GM13977 (cell line): Measurements from ENCODE around the gene IQSEC2.

Source experiments
- DNase-seq: peaks from one replicate; pipeline ENCODE4 v3.0.0; 2012; ENCODE audit warnings: low spot score
- in situ Hi-C: fragments of 300-500 bp; cut with MboI; formaldehyde crosslinking; loops from one replicate; pipeline ENCODE4 v1.12.0; 2022; ENCODE audit warnings: low sequenced_read_pairs, low pct_unique_long_range_greater_than_20kb, mixed read lengths, inconsistent platforms; ENCODE audit not compliant: unreplicated experiment
- TF ChIP-seq, protein P1 (sequence below): IDR thresholded peaks from 2 replicates; pipeline ENCODE4 v1.5.1; 2012; ENCODE audit warnings: mild to moderate bottlenecking, control low read depth; ENCODE audit not compliant: insufficient read depth; ENCODE audit errors: extremely low read depth, missing control alignments

IQSEC2 gene

DNA sequence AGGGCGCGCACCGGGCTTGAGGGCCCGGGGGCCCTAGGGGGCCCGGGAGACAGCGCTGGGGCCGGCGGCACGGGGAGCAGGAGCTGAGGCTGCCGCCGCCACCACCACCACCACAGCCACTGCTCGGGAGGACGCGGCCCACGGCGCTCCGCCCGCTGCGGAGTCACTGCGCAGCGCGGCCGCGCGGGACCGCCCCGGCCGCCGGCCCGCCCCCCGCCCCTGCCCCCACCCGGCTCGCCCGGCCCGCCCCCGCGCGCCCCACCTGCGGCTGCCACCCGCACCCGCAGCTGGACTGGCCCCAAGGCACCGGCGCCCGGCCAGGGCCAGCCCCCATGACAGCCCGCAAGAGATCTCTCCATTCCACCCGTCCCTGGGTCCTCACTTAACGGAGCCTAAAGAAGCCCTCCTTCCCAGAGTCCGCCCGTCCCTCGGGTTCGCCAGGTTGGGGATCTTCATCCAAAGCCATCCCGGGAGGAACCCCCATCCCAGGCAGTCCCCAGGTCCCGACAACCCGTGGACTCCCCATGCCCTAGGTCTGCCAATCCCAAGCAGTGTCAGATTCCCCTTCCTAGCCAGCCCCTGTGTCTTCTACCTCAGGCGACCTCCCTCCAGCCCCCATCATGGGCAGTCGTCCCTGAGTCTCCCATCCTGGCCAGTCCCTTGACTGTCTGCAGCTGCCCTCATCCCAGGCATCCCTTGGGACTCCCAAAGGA is 40.0 kb upstream of the IQSEC2 start:
- TF ChIP-seq, protein P1, sequence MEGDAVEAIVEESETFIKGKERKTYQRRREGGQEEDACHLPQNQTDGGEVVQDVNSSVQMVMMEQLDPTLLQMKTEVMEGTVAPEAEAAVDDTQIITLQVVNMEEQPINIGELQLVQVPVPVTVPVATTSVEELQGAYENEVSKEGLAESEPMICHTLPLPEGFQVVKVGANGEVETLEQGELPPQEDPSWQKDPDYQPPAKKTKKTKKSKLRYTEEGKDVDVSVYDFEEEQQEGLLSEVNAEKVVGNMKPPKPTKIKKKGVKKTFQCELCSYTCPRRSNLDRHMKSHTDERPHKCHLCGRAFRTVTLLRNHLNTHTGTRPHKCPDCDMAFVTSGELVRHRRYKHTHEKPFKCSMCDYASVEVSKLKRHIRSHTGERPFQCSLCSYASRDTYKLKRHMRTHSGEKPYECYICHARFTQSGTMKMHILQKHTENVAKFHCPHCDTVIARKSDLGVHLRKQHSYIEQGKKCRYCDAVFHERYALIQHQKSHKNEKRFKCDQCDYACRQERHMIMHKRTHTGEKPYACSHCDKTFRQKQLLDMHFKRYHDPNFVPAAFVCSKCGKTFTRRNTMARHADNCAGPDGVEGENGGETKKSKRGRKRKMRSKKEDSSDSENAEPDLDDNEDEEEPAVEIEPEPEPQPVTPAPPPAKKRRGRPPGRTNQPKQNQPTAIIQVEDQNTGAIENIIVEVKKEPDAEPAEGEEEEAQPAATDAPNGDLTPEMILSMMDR, result no peak
- DNase-seq, result peak; percentile 44
- in situ Hi-C loops, result no loop called here

DNA sequence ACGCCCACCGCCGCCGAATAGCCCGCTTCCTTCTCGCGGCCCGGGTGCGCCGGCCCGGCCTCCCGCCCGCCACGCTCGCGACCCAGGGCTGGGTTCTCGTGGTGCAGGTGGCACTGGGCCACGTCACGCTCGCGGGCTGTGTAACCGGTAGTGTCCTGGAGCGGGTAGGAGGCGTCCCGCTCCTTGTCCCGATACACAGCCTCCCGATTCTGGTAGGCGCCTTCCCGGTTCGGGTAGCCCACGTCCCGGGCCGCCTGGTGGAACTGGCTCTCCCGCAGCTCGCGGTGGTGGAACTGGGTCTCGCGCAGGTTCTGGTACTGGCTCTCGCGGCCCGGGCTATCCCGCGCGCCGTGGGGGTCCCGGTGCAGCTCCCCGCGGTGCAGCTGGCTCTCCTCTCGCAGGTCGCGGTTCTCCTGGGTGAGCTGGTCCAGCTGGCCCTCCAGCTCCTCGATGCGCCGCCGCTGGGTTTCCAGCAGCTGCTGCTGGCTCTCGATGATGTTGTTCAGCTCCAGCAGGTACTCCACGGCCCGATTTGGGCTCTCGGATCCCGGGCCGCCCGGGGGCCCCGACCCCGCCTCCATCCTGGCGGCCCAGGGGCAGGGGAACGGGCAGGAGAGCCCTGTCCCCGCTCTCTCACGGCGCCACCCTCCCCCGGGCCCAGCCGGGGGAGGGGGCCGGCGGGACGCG is 39.3 kb upstream of the IQSEC2 start:
- in situ Hi-C loops, result no loop called here
- TF ChIP-seq, protein P1, result no peak
- DNase-seq, result peak; percentile 42

DNA sequence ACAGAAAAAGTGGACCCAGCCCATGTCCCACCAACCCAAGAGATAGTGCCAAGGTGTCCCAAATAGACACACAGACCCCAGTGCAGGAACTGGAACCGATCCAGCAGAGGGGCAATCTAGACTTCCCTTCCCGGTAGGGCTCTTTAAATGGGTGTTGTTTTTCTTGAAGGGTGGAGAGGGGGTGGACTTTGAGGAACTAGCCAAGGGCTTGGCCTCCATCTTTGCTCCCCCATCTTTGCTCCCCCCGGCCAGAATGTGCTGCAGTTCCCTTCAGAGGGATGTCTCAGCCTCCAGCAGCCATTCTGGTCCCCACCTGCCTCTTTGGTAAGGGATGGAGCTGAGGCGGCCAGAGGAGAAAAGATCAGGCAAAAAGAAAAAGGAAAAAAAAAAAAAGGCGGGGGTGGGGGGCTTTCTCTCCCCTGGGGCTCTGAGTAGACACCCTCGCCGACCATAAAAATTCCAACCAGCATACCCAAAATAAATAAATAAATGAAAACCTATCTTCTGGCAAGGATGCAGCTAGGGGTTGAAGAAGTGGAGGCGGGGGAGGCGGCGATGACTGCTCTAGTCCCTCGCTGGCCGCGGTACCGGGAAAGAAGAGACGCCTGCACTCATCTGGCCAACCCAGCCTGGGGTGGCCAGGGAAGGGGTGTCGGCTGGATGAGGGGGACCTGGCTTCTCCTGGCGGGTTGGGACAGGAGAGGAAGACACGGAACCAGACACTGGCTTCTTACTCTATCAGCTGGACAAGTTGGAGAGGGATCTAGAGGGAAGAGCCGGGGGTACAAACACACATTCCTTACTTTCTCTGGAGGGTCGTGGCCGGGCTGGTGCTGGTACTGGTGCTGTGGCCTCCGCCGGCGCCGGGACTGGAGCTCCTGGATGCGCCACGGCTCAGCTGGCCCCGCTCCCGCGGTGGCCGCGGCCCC is 38.5 kb upstream of the IQSEC2 start:
- no peak for DNase-seq
- TF ChIP-seq, protein P1, result no peak
- in situ Hi-C loops, result loop anchor here (10.0 kb wide), 1 partner anchor 125 kb away; no protein-coding TSS in a partner anchor

DNA sequence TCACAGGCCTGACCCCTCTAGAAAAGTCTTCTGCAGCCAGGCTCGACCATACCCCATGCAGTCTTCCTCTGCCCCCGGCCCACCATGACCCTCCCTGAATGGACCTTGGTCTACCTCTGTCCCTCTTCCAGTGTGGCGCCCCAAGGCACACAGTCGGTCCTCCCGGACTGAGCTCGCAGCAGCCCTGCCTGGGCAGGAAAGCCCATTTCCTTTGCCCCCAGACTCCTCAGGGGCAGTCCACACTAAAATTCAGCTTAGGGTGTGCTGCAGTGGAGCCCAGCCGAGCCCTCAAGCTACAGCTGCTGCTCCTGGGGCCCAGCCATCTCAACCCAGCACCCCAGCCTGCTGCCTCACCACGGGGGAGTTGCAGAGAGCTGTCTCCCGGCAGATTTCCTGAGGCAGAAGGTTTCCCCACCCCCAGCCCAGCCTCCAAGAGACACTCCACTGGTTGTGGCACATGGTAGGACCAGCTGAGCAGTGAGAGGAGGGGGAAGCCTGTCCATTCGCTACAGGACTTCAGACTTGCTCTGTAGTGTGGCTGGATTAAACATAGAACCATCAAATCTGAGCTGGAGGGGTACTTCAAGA is 37.5 kb upstream of the IQSEC2 start:
- in situ Hi-C loops, result loop anchor here (10.0 kb wide), 1 partner anchor 126 kb away; no protein-coding TSS in a partner anchor
- TF ChIP-seq, protein P1, result no peak
- no peak for DNase-seq

DNA sequence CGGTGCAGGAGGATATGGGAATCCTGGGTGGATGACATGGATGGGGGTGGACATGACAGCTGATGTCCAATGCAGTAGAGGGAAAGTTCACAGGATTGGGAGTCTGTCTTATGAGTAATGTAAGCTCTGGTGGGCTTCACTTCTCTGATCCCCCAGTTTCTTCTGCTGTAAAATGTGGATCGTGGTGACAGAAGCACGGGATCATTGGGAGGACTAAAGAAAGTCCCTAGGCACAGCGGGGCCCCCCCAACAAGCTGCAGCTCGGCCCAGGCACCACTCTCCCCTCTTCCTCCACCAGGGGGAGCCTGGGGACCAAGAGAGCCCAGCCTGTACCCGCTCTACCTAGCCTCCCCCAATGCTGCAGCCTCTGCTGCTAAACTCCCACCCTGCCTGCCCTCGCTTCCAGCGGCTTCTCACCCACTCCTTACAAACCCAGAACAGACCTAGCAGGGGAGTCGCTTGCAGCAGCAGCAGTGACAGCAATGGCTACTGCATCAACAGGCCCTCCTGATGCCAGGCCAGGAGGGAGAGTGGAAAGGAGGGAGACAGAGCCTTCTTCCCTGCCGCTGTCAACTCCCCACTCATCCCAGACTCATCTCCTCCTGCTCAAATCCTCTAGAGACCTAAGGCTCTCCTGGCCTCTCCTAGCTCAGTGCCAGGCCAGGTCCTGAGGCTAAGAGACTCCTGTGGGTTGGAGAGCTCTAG is 36.1 kb upstream of the IQSEC2 start:
- in situ Hi-C loops, result loop anchor here (10.0 kb wide), 1 partner anchor 127 kb away; no protein-coding TSS in a partner anchor
- TF ChIP-seq, protein P1, result peak; percentile 88
- DNase-seq, result peak; percentile 85
